ENCODE measurements around the gene GRID1. TPM values are rescaled to one million over a fixed set of nuclear protein-coding genes. Genes with fewer than 3 reads are reported as not detected.

The GRID1 gene
- total RNA-seq, 1 donor from 2014 or later: 0.20 TPM

DNA sequence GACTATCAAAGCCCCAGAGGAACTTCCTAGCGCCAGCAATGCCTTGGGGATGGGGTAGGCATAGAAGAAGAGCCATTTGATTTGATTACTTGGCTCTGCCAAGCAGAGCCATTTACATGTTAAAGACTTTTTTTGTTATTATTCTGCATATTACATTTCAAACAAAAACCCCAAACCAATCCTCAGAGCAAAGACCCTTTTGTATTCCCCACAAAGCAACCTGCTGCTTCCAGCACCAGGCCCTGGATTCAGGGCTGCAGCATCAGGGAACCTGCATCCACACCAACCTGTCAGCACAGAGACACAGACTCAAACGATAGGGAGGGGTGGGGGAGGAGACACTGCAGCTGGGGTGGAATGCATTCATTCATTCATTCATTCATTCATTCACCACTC is 73.2 kb downstream of the GRID1 start:
- DNase-seq (ENCODE audit: low read depth): no peak

DNA sequence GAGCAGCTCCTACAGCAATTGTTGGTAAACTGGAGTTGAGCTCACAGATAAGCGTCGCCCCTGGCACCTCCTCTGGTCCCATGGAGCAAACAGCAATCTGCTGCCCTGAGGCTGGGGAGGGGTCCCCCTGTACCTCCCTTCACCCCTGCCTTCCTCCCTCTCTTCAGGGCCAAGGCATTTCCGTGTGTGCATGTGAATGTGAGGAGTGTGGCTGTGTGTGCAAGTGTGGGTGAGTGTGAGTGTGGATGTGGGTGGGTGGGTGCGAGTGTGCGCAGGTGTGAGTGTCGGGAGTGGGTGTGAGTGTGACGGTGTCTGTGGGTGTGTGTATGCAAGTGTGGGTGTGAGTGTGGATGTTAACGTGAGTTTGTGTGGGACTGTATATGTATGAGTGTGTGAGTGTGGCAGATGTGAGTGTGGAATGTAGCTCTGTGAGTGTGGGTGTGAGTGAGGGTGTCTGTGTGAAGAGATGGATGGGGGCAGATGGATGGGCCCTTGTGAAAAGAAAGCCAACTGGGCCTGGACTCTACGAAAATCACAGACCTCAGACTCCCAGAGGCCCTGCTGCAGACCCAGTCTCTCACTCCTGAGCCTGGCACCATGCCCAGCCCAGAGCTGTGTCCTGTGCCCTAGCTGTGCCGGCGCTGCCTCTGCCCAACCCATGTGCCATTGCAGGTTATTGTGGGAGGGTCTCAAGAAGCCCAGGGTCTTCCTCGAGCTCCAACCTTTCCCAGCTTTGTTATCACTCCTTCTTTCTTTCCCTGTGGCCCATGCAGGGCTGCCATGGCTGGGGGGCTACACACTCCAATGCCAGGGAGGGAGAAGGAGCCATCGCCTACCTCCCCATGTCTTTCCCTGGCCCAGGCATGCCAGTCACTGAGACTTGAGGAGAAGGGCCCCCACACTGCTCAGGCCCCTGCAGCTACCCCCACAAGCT is 73.9 kb downstream of the GRID1 start:
- no peak for DNase-seq (ENCODE audit: low read depth)

GRCh38 chr10:86291616-86292340 is 74.8 kb downstream of the GRID1 start:
- no peak for DNase-seq (ENCODE audit: low read depth)

- DNase-seq (ENCODE audit: low read depth): no peak
These were observed 75.5 kb downstream of the GRID1 start for GRCh38 chr10:86290933-86291615.

DNA sequence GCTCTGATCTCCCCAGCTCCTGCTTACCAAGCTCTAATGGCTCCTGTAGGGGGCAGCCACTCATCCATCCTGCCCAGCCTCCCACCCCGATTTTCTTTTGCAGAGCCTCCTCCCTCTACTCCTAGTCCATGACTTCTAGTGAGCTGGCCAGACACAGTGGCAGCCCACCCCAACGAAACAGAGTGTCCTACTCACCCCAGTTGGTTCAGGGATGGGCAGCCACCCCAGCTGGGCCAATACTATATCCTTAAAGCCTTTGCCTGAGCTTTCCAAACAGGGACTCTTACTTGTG is 77.1 kb downstream of the GRID1 start:
- DNase-seq (ENCODE audit: low read depth): no peak

DNA sequence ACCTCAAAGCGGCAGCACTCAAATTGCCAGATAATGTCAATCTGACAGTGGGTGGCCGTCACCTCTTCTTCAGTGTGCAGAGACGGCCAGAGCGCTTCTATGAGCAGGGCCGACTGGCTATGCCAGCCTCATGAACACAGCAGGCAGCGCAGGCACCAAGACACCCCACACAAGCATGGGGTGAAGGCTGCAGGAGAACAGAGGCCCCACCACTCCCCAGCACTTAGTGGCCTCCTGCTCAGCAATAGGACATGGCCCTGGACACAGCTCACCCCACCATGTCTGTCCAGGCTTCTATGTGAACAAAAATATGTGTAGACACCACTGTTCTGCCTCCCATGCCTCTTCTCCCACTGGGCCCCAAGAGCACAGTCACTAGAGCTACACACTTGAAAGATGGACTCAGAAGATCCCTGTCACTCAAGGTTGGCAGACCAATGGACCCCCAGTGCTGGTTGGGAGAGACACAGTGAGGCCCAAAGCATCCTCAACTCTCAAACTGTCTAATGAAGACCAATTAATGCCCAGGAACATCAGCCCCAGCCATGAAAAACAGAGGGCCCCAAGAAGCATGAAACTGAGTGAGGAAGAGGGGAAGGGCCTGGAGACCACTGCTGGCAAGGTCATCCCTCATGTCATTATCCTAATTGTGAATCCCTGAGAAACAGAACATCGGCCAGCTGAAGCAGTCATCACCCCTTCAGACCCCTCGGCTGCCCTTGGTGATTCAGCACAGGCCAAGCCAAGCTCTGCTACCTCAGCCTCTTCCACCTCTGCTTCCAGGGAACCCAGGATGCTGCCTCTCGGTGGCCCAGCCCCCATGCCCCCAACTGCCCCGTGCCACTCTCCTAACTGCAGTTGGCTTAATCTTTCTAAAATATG is 77.7 kb downstream of the GRID1 start:
- DNase-seq (ENCODE audit: low read depth): no peak

DNA sequence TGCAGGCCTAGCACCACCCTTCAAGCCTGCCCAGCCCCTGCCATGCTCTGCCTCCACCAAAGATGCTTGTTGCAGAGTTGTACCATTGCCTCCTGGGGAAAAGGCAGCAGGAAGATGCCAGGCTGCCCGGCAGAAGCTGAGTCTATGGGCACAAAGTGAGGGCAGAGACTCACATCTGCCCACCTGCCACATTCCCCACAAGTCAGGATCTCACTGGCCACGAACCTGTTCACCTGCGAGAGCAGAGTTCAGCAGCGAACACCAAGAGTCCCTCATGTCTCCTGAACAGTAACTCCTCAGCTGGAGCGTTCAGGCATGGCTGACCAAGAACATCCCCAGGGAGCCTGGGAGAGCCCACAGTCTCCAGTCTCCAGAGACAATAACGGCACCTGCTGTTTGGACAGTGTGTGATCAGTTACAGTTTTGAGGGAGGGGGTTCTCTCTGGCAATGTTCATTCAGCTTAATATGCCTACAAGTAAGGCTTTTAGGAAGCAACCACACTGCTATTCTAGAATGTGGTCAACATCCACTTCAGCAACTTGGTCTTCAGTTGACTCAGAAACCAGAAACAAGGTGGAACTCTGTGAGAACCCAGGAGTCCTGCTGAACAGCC is 78.5 kb downstream of the GRID1 start:
- no peak for DNase-seq (ENCODE audit: low read depth)

- DNase-seq (ENCODE audit: low read depth): no peak
These were observed 79.3 kb downstream of the GRID1 start for GRCh38 chr10:86287110-86287793.

- no peak for DNase-seq (ENCODE audit: low read depth)
These were observed 80.1 kb downstream of the GRID1 start for GRCh38 chr10:86286236-86287109.

- no peak for DNase-seq (ENCODE audit: low read depth)
These were observed 81.3 kb downstream of the GRID1 start for GRCh38 chr10:86285136-86285790.

GRCh38 chr10:86284355-86285105 is 82.1 kb downstream of the GRID1 start:
- DNase-seq (ENCODE audit: low read depth): no peak

DNA sequence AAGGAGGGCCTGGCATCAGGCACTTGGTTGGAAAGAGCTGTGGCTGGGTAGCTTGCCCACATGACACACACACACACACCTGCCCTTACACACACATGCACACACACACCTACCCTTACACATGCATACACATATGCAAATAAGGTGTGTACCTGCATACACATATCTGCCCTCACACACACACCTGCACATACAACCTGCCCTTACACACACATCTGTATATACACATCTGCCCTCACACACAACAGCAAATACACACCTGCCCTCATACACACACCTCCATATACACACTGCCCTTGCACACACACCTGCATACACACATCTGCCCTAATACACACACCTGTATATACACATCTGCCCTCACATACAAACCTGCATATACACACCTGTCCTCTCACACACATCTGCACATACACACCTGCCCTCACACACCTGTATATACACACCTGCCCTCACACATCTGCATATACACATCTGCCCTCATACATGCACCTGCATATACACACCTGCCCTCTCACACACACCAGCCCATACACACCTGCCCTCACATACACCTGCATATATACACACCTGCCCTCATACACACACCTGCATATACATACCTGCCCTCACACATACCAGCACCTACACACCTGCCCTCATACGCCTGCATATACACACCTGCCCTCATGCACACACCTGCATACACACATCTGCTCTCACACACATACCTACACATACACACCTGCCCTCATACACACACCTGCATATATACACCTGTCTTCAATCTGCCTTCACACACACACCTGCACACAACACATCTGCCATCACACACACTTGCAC is 82.9 kb downstream of the GRID1 start:
- no peak for DNase-seq (ENCODE audit: low read depth)

DNA sequence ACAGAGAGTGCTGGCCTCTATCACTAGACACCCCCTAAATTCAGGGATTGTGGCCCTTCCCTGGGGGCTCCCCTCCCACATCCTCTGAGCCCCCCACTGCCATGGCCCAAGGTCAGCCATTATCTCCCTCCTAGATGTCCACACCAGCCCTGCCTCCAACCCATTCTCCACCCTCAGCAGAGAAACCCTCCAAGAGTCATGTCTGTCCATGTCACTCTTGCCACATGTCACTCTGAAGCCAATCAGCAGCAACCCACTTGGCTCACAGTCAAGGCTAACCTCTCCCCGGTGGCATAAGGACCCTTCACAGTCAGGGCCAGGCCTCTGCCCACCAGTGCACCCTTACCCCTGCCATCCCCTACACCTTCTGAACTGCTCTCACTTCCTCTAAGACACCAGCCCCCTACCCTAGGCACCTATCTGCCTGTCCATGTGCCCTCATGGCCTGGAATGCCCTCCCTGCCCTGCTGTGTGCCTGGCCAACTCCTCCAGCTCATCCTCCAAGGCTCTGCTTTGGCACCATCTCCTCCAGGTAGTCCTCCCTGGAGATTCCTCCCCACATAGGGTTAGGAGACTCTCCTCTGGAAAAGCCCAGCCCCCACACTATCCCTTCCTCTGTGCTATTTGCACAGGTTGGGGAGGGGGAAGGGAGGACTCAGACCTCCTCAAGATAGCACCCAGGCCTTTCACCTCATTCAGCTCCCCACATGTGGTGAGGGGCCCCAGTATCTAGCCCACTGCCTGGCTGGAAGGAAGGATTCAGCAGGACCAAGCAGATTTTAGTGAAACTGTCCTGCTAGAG is 83.7 kb downstream of the GRID1 start:
- no peak for DNase-seq (ENCODE audit: low read depth)

GRCh38 chr10:86281396-86281795 is 85.2 kb downstream of the GRID1 start:
- DNase-seq (ENCODE audit: low read depth): no peak

GRCh38 chr10:86269332-86269731 is 97.3 kb downstream of the GRID1 start:
- no peak for DNase-seq (ENCODE audit: low read depth)
